NCI-H1105 treated with DMSO at 0.1 percent for 48 hours (cell line): Measurements from ENCODE around the gene USP16.

Experiments used
- DNase-seq: peaks from one replicate; lab custom pipeline; 2025; lab: John Stamatoyannopoulos, UW

The USP16 gene

GRCh38 chr21:29083306-29083705 is 58.8 kb downstream of the USP16 start:
- DNase-seq: no peak

- no peak for DNase-seq
These were observed 59.9 kb downstream of the USP16 start for GRCh38 chr21:29084372-29084771.

DNA sequence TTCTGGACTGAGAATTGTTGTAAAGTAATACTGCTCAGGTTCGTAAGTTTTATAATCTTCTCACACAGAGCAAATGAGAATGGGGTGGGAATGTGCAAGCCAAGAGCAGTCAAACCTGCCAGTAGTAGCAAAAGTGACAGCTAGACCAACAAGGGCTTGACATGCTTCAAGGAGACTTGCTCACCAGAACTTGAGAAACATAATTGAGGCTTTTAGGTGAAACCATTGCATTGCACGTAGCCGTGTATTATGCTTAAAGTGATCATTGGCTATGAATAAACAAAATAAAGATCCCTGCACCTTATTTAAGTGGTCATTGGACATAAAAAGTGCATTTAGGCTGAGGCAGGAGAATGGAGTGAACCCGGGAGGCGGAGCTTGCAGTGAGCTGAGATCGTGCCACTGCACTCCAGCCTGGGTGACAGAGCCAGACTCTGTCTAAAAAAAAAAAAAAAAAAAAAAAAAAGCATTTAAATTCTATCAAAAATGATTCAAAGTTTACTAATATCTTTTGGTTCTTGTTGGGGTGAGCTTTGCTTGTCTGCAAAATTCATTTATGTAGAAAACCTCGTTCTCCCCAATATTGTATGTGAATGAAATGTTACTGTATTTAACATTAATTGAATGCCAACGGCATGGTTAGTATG is 60.8 kb downstream of the USP16 start:
- no peak for DNase-seq

DNA sequence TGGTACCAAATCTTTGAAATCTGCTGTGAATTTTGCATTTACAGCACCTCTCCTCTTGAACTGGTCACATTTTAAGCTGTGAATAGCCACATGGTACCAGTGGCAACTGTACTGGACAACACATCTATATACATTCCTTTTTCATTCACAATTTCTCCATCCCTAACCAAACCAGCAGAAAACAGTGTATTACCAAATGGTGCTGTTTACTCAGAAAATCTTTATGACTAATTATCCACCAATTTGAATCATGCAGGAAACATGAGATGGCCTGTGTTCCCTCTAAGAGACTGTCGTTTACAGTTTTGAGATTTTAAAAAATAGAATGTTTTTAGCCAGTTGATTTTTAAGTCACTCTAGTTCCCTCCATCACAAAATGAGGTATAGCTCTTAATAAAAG is 66.6 kb downstream of the USP16 start:
- no peak for DNase-seq

- no peak for DNase-seq
These were observed 67.9 kb downstream of the USP16 start for GRCh38 chr21:29092102-29092959.

- DNase-seq: no peak
These were observed 71.9 kb downstream of the USP16 start for GRCh38 chr21:29096218-29097015.

GRCh38 chr21:29098156-29098555 is 73.7 kb downstream of the USP16 start:
- no peak for DNase-seq

GRCh38 chr21:29102791-29103257 is 78.4 kb downstream of the USP16 start:
- no peak for DNase-seq
